HG03060 (cell line): ENCODE results near the gene OVOL3.

Source experiments
- ATAC-seq: cut with Tn5 transposase; IDR thresholded peaks from one replicate; pipeline ENCODE4 v1.9.1; 2021; ENCODE audit warnings: low read depth, moderate number of reproducible peaks; ENCODE audit not compliant: unreplicated experiment

OVOL3 gene

DNA sequence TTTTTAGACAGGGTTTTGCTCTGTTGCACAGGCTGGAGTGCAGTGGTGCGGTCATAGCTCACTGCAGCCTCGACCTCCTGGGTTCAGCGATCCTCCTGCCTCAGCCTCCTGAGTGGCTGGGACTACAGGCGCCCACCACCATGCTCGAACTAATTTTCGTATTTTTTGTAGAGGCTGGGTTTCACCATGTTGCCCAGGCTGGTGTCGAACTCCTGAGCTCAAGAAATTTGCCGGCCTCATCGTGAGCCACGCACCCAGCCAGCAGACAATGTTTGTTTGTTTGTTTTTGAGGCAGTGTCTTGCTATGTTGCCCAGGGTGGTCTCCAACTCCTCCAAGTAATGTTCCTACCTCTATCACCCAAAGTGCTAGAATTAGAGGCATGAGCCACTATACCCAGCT is 42.2 kb downstream of the OVOL3 start:
- ATAC-seq: no peak

DNA sequence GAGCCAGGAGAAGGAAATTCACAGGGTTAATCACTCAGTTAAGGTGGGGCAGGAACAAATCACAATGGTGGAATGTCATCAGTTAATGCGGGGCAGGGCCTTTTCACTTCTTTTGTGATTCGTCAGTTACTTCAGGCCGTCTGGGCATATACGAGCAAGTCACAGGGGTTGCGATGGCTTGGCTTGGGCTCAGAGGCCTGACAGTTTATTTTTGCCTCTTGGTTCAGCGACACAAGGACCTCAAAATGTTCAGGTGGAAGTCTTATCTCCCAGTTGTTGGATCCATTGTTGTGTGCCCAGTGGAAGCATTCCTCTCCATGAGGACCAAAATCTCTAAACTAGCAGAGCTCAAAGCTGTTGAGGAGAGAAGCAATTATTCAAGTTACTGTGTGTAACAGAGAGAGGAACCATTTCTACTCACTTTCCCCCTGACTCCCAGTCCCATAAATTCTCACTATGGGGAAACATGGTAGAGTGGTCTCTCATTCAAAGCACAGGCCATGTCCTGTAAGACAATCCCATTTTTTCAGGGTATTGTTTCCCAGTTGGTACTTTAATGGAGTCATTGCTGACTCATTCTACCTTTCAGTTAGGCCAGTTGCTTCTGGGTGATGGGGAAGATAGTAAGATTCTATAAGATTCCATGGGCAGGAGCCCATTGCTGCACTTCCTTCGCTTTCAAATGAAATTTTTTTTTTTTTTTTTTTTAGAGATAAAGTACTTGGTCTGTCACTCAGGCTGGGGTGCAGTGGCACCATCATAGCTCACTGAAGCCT is 50.1 kb downstream of the OVOL3 start:
- ATAC-seq: no peak
